ENCODE results near the gene LRRC49.

LRRC49 gene

GRCh38 chr15:71052356-71052755 lies 159.7 kb downstream of the LRRC49 start:
- no peak for ATAC-seq

- no peak for ATAC-seq
Measured at GRCh38 chr15:71054286-71054952, 161.8 kb downstream of the LRRC49 start.

GRCh38 chr15:71055461-71055860 lies 162.8 kb downstream of the LRRC49 start:
- ATAC-seq = no peak

GRCh38 chr15:71056111-71056510 lies 163.5 kb downstream of the LRRC49 start:
- no peak for ATAC-seq

GRCh38 chr15:71057143-71057542 lies 164.5 kb downstream of the LRRC49 start:
- no peak for ATAC-seq

GRCh38 chr15:71057581-71057980 lies 165.0 kb downstream of the LRRC49 start:
- no peak for ATAC-seq

- no peak for ATAC-seq
Measured at GRCh38 chr15:71060983-71061382, 168.4 kb downstream of the LRRC49 start.

- ATAC-seq = no peak
Measured at GRCh38 chr15:71066983-71067382, 174.4 kb downstream of the LRRC49 start.

GRCh38 chr15:71069693-71070092 lies 177.1 kb downstream of the LRRC49 start:
- ATAC-seq = no peak

- no peak for ATAC-seq
Measured at GRCh38 chr15:71071529-71071928, 178.9 kb downstream of the LRRC49 start.

- ATAC-seq = no peak
Measured at GRCh38 chr15:71072423-71072822, 179.8 kb downstream of the LRRC49 start.

GRCh38 chr15:71078506-71079207 lies 186.0 kb downstream of the LRRC49 start:
- ATAC-seq = no peak

GRCh38 chr15:71079208-71080044 lies 186.8 kb downstream of the LRRC49 start:
- ATAC-seq = no peak

- no peak for ATAC-seq
Measured at GRCh38 chr15:71080166-71080565, 187.5 kb downstream of the LRRC49 start.

GRCh38 chr15:71080705-71081104 lies 188.1 kb downstream of the LRRC49 start:
- ATAC-seq = no peak

GRCh38 chr15:71082803-71083202 lies 190.2 kb downstream of the LRRC49 start:
- ATAC-seq = no peak

- ATAC-seq = no peak
Measured at GRCh38 chr15:71083349-71083748, 190.7 kb downstream of the LRRC49 start.

GRCh38 chr15:71084264-71084663 lies 191.6 kb downstream of the LRRC49 start:
- ATAC-seq = no peak

GRCh38 chr15:71085809-71086208 lies 193.2 kb downstream of the LRRC49 start:
- no peak for ATAC-seq

- ATAC-seq = no peak
Measured at GRCh38 chr15:71088155-71088554, 195.5 kb downstream of the LRRC49 start.

GRCh38 chr15:71088683-71089082 lies 196.1 kb downstream of the LRRC49 start:
- no peak for ATAC-seq

- no peak for ATAC-seq
Measured at GRCh38 chr15:71089801-71090200, 197.2 kb downstream of the LRRC49 start.

GRCh38 chr15:71091601-71092000 lies 199.0 kb downstream of the LRRC49 start:
- ATAC-seq = no peak
